Activated CD4-positive, alpha-beta memory T cell treated with anti-CD3 and anti-CD28 coated beads, Interleukin-2, amount 10 ng/mL, durations not matched to agents 7 days and 5 days (primary cell): ENCODE measurements around the gene CRTC1. TPM values are rescaled to one million over a fixed set of nuclear protein-coding genes. Genes with fewer than 3 reads are reported as not detected.
A peak's percentile ranks its signal among the peaks of the same experiment; 100 is the strongest.

Experiments
- CTCF ChIA-PET: fragments of 350-600 bp; sonication (Branson Sonifier 250); formaldehyde crosslinking; loops from one replicate; lab custom pipeline; 2021; ENCODE audit warnings: antibody characterized with exemption, inconsistent platforms; lab: Charles Lee
- POLR2A ChIA-PET: fragments of 350-600 bp; sonication (Branson Sonifier 250); formaldehyde crosslinking; loops from one replicate; lab custom pipeline; 2021; ENCODE audit warnings: antibody characterized with exemption; lab: Charles Lee
- DNase-seq: peaks from one replicate; pipeline ENCODE4 v3.0.0-alpha.2; 2020
- H3K27ac Mint-ChIP-seq: one replicate; pipeline ENCODE4 v1.8.0; 2021; ENCODE audit warnings: mild to moderate bottlenecking, mixed read lengths
- H3K27me3 Mint-ChIP-seq: one replicate; pipeline ENCODE4 v1.8.0; 2021; ENCODE audit warnings: mixed read lengths
- H3K36me3 Mint-ChIP-seq: one replicate; pipeline ENCODE4 v1.8.0; 2021; ENCODE audit warnings: low read depth, mixed read lengths
- H3K4me1 Mint-ChIP-seq: one replicate; pipeline ENCODE4 v1.8.0; 2021; ENCODE audit warnings: mixed read lengths
- H3K4me3 Mint-ChIP-seq: one replicate; pipeline ENCODE4 v1.8.0; 2021; ENCODE audit warnings: mild to moderate bottlenecking, mixed read lengths
- H3K9me3 Mint-ChIP-seq: one replicate; pipeline ENCODE4 v1.8.0; 2021; ENCODE audit warnings: mixed read lengths
- total RNA-seq, 2 experiments: library from RNA; stranded (reverse); gene quantifications; one replicate each; pipeline ENCODE4 v1.2.3, GENCODE V29; 2021

CRTC1 gene
- total RNA-seq, 2 experiments from 2014 or later, result 5.3 TPM

- Mint-ChIP-seq H3K4me3 (peak overlapping the region; percentile 78), H3K27ac (peak overlapping the region; percentile 63), H3K9me3 (no peaks in the 10 kb centered on the region), H3K27me3 (no peaks in the 10 kb centered on the region), H3K36me3 (no peaks in the 10 kb centered on the region), H3K4me1 (peaks cover 26% of the 10 kb centered on the region)
- POLR2A ChIA-PET, result interaction anchor here (0.6 to 1.1 kb wide), 4 partner anchors 10 to 149 kb away, joined by 3 to 4 read pairs (median 4); partner anchors contain the start of gene UPF1
- CTCF ChIA-PET, result interaction anchor here (0.7 to 1.7 kb wide), 4 partner anchors 140 to 164 kb away, joined by 3 to 4 read pairs (median 4); no protein-coding TSS in a partner anchor
- DNase-seq, result no peak
These were observed 722 bp upstream of the CRTC1 start for GRCh38 chr19:18682807-18683108.

- POLR2A ChIA-PET, result interaction anchor here (1.1 kb wide), 1 partner anchor 10 kb away, joined by 3 read pairs; no protein-coding TSS in a partner anchor
- Mint-ChIP-seq H3K27ac (no peak overlapping the region), H3K36me3 (no peaks in the 10 kb centered on the region), H3K4me3 (peak overlapping the region; percentile 63), H3K9me3 (no peaks in the 10 kb centered on the region), H3K4me1 (peaks cover 22% of the 10 kb centered on the region), H3K27me3 (no peaks in the 10 kb centered on the region)
- peak; percentile 20 for DNase-seq
- CTCF ChIA-PET, result interaction anchor here (0.6 kb wide), 2 partner anchors 44 to 313 kb away, joined by 3 to 4 read pairs; no protein-coding TSS in a partner anchor
These were observed 620 bp downstream of the CRTC1 start for GRCh38 chr19:18683958-18684641.

GRCh38 chr19:18684642-18684993 is 1.1 kb downstream of the CRTC1 start:
- H3K27me3 Mint-ChIP-seq, result no peaks in the 10 kb centered on the region
- peaks cover 22% of the 10 kb centered on the region for H3K4me1 Mint-ChIP-seq
- no peaks in the 10 kb centered on the region for H3K36me3 Mint-ChIP-seq
- H3K9me3 Mint-ChIP-seq, result no peaks in the 10 kb centered on the region
- ChIA-PET POLR2A (interaction anchor here (1.1 kb wide), 1 partner anchor 9 kb away, joined by 3 read pairs; no protein-coding TSS in a partner anchor), CTCF (interaction anchor here (0.6 kb wide), 2 partner anchors 45 to 313 kb away, joined by 3 to 4 read pairs; no protein-coding TSS in a partner anchor)
- no peak for DNase-seq
- no peak overlapping the region for H3K27ac Mint-ChIP-seq
- H3K4me3 Mint-ChIP-seq, result no peak overlapping the region

GRCh38 chr19:18685597-18686190 is 2.2 kb downstream of the CRTC1 start:
- peaks cover 22% of the 10 kb centered on the region for H3K4me1 Mint-ChIP-seq
- ChIA-PET CTCF (no interaction called here), POLR2A (no interaction called here)
- DNase-seq, result no peak
- H3K9me3 Mint-ChIP-seq, result no peaks in the 10 kb centered on the region
- no peaks in the 10 kb centered on the region for H3K36me3 Mint-ChIP-seq
- no peak overlapping the region for H3K4me3 Mint-ChIP-seq
- H3K27me3 Mint-ChIP-seq, result no peaks in the 10 kb centered on the region
- H3K27ac Mint-ChIP-seq, result no peak overlapping the region

- ChIA-PET CTCF (no interaction called here), POLR2A (no interaction called here)
- Mint-ChIP-seq H3K4me1 (peaks cover 12% of the 10 kb centered on the region), H3K9me3 (no peaks in the 10 kb centered on the region), H3K4me3 (no peak overlapping the region), H3K27me3 (no peaks in the 10 kb centered on the region), H3K36me3 (no peaks in the 10 kb centered on the region), H3K27ac (no peak overlapping the region)
- DNase-seq, result no peak
These were observed 4.4 kb downstream of the CRTC1 start for GRCh38 chr19:18687740-18688465.

GRCh38 chr19:18696023-18696422 is 12.5 kb downstream of the CRTC1 start:
- ChIA-PET CTCF (no interaction called here), POLR2A (no interaction called here)
- no peaks in the 10 kb centered on the region for H3K27me3 Mint-ChIP-seq
- no peak for DNase-seq
- no peaks in the 10 kb centered on the region for H3K36me3 Mint-ChIP-seq
- no peak overlapping the region for H3K4me3 Mint-ChIP-seq
- H3K27ac Mint-ChIP-seq, result no peak overlapping the region
- H3K9me3 Mint-ChIP-seq, result no peaks in the 10 kb centered on the region
- H3K4me1 Mint-ChIP-seq, result peaks cover 20% of the 10 kb centered on the region

GRCh38 chr19:18697680-18698079 is 14.2 kb downstream of the CRTC1 start:
- Mint-ChIP-seq H3K4me3 (no peak overlapping the region), H3K4me1 (peaks cover 24% of the 10 kb centered on the region), H3K36me3 (no peaks in the 10 kb centered on the region), H3K9me3 (no peaks in the 10 kb centered on the region), H3K27ac (no peak overlapping the region), H3K27me3 (no peaks in the 10 kb centered on the region)
- DNase-seq, result no peak
- CTCF ChIA-PET, result no interaction called here
- POLR2A ChIA-PET, result no interaction called here

GRCh38 chr19:18698321-18699167 is 15.1 kb downstream of the CRTC1 start:
- no peaks in the 10 kb centered on the region for H3K36me3 Mint-ChIP-seq
- no peaks in the 10 kb centered on the region for H3K9me3 Mint-ChIP-seq
- no peaks in the 10 kb centered on the region for H3K27me3 Mint-ChIP-seq
- H3K4me3 Mint-ChIP-seq, result no peak overlapping the region
- DNase-seq, result no peak
- CTCF ChIA-PET, result no interaction called here
- no peak overlapping the region for H3K27ac Mint-ChIP-seq
- peaks cover 24% of the 10 kb centered on the region for H3K4me1 Mint-ChIP-seq
- POLR2A ChIA-PET, result interaction anchor here (0.8 kb wide), 1 partner anchor 133 kb away, joined by 4 read pairs; the partner anchor contains the start of gene UPF1

GRCh38 chr19:18699403-18700054 is 16.0 kb downstream of the CRTC1 start:
- Mint-ChIP-seq H3K4me1 (peaks cover 24% of the 10 kb centered on the region), H3K9me3 (no peaks in the 10 kb centered on the region)

GRCh38 chr19:18700501-18701249 is 17.2 kb downstream of the CRTC1 start:
- Mint-ChIP-seq H3K4me1 (peaks cover 24% of the 10 kb centered on the region), H3K4me3 (peak overlapping the region; percentile 72), H3K27me3 (no peaks in the 10 kb centered on the region), H3K27ac (peak overlapping the region; percentile 63), H3K9me3 (no peaks in the 10 kb centered on the region), H3K36me3 (no peaks in the 10 kb centered on the region)
- POLR2A ChIA-PET, result interaction anchor here (1.1 to 1.5 kb wide), 3 partner anchors 18 to 131 kb away, joined by 3 to 9 read pairs (median 3); partner anchors contain the start of gene UPF1
- peak; percentile 66 for DNase-seq
- CTCF ChIA-PET, result interaction anchor here (0.6 to 1.7 kb wide), 3 partner anchors 58 to 373 kb away, joined by 3 to 7 read pairs (median 3); no protein-coding TSS in a partner anchor

More at GRCh38 chr19:18699403-18700054, 16.0 kb downstream of the CRTC1 start:
- Mint-ChIP-seq H3K27me3 (no peaks in the 10 kb centered on the region), H3K27ac (peak overlapping the region; percentile 26), H3K4me3 (peak overlapping the region; percentile 50), H3K36me3 (no peaks in the 10 kb centered on the region)
- ChIA-PET CTCF (interaction anchor here (0.9 to 1.7 kb wide), 2 partner anchors 57 to 148 kb away, joined by 3 to 7 read pairs; no protein-coding TSS in a partner anchor), POLR2A (interaction anchor here (0.8 to 1.5 kb wide), 3 partner anchors 122 to 133 kb away, joined by 3 to 9 read pairs (median 4); partner anchors contain the start of gene UPF1)
- no peak for DNase-seq

GRCh38 chr19:18701250-18701608 is 17.7 kb downstream of the CRTC1 start:
- ChIA-PET POLR2A (interaction anchor here (1.1 to 1.5 kb wide), 2 partner anchors 18 to 131 kb away, joined by 3 to 9 read pairs; partner anchors contain the start of gene UPF1), CTCF (interaction anchor here (0.7 kb wide), 1 partner anchor 1063 kb away, joined by 3 read pairs; no protein-coding TSS in a partner anchor)
- Mint-ChIP-seq H3K27ac (peak overlapping the region; percentile 63), H3K36me3 (no peaks in the 10 kb centered on the region), H3K4me3 (peak overlapping the region; percentile 72), H3K9me3 (no peaks in the 10 kb centered on the region), H3K27me3 (no peaks in the 10 kb centered on the region), H3K4me1 (peaks cover 24% of the 10 kb centered on the region)
- no peak for DNase-seq
